ENCODE measurements around the gene TSPYL2.

The TSPYL2 gene

DNA sequence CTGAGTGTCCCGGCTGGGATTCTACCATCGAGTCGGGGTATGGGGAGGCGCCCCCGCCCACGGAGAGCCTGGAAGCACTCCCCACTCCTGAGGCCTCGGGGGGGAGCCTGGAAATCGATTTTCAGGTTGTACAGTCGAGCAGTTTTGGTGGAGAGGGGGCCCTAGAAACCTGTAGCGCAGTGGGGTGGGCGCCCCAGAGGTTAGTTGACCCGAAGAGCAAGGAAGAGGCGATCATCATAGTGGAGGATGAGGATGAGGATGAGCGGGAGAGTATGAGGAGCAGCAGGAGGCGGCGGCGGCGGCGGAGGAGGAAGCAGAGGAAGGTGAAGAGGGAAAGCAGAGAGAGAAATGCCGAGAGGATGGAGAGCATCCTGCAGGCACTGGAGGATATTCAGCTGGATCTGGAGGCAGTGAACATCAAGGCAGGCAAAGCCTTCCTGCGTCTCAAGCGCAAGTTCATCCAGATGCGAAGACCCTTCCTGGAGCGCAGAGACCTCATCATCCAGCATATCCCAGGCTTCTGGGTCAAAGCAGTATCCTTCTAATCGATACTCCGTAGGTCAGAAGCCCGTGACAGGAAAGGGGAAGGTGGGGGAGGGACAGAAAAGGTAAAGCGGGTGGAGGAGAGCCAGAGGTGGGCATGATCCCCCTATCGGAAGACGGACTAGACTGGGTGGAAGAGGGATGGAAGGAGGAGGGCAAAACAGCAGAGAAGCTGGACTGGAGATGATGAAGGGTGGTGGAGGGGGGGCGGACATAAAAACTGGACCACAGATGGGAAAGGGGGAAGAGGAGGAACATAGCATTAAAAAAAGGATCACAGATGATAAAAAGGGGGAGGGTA is 828 bp downstream of the TSPYL2 start:
- TF ChIP-seq, protein P1, sequence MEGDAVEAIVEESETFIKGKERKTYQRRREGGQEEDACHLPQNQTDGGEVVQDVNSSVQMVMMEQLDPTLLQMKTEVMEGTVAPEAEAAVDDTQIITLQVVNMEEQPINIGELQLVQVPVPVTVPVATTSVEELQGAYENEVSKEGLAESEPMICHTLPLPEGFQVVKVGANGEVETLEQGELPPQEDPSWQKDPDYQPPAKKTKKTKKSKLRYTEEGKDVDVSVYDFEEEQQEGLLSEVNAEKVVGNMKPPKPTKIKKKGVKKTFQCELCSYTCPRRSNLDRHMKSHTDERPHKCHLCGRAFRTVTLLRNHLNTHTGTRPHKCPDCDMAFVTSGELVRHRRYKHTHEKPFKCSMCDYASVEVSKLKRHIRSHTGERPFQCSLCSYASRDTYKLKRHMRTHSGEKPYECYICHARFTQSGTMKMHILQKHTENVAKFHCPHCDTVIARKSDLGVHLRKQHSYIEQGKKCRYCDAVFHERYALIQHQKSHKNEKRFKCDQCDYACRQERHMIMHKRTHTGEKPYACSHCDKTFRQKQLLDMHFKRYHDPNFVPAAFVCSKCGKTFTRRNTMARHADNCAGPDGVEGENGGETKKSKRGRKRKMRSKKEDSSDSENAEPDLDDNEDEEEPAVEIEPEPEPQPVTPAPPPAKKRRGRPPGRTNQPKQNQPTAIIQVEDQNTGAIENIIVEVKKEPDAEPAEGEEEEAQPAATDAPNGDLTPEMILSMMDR (IDR thresholded peaks at IDR 0.05): no peak

DNA sequence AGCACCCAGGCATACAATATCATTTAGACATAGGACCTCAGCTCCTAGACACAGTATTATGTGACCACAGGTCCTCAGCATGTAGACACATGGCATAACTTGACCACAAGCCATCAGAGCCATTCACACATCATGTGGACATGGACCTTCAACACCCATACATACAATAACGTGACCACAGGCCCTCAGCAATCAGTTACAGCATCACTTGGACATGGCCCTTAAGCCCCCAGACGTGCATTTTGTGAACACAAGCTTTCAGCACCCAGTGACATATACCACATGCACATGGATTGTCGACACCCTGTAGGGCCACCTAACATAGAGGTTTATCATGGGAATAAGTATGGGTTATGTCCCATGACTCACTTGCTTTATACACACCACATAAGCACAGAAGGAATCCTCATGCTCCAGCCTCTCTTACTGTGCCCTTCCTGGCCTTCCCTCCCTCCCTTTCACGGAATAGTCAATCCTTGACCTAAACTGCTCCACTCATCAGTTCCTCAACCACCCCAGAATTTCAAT is 1.9 kb downstream of the TSPYL2 start:
- TF ChIP-seq, protein P1 (IDR thresholded peaks at IDR 0.05): no peak

DNA sequence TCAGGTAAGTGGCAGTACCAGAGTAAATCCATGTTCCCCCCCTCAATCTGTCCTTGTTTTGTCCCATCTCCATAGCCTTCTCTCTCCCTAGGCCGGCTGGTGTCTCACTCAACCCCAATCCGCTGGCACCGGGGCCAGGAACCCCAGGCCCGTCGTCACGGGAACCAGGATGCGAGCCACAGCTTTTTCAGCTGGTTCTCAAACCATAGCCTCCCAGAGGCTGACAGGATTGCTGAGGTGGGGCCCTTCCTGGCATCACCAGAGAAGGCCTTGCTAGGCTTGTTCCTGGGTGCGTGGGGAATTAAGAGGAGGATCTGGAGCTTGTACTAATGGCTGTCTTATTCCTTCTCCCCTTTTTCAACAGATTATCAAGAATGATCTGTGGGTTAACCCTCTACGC is 2.7 kb downstream of the TSPYL2 start:
- TF ChIP-seq, protein P1 (IDR thresholded peaks at IDR 0.05): no peak

DNA sequence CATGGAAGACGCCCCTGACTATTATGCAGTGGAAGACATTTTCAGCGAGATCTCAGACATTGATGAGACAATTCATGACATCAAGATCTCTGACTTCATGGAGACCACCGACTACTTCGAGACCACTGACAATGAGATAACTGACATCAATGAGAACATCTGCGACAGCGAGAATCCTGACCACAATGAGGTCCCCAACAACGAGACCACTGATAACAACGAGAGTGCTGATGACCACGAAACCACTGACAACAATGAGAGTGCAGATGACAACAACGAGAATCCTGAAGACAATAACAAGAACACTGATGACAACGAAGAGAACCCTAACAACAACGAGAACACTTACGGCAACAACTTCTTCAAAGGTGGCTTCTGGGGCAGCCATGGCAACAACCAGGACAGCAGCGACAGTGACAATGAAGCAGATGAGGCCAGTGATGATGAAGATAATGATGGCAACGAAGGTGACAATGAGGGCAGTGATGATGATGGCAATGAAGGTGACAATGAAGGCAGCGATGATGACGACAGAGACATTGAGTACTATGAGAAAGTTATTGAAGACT is 3.6 kb downstream of the TSPYL2 start:
- TF ChIP-seq, protein P1 (IDR thresholded peaks at IDR 0.05): no peak

DNA sequence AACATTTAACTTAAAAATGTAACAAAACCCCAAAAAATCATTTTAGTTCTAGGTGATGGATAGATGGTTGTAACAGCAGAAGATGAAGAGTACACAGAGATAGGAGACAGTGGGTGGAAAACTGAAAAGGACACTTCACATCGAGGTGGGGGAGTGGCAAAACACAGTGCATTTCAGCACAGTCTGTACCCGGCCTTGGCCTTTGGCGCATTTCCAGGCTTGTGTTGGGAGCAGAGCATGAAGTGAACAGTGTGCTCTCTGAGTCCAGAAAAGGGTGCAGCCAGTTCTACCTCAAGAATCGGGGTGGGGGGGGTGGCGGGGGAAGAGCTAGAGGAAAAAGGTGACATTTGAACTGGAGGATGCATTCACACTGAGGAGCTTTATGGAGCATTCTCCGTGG is 4.3 kb downstream of the TSPYL2 start:
- TF ChIP-seq, protein P1 (IDR thresholded peaks at IDR 0.05): no peak

DNA sequence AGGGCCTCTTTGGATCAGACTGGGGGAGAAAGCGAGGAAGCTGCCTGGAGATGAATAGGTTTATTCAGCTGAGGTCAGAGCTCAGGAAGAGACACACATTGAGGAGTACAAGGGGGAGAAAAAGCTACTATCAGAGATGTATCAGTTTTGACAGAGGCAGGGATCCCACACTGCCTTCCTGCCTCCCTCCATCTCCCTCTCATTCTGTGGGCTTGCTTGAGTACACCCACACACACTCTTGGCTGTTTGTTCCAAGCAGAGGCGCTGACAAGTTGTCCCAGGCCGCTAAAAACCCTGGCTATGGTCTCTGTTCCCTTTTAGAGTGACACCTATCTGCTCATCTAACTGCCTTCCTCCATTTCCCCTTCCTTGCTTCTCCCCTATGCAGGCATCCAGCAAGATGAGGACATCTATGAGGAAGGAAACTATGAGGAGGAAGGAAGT is 5.2 kb downstream of the TSPYL2 start:
- TF ChIP-seq, protein P1 (IDR thresholded peaks at IDR 0.05): no peak

DNA sequence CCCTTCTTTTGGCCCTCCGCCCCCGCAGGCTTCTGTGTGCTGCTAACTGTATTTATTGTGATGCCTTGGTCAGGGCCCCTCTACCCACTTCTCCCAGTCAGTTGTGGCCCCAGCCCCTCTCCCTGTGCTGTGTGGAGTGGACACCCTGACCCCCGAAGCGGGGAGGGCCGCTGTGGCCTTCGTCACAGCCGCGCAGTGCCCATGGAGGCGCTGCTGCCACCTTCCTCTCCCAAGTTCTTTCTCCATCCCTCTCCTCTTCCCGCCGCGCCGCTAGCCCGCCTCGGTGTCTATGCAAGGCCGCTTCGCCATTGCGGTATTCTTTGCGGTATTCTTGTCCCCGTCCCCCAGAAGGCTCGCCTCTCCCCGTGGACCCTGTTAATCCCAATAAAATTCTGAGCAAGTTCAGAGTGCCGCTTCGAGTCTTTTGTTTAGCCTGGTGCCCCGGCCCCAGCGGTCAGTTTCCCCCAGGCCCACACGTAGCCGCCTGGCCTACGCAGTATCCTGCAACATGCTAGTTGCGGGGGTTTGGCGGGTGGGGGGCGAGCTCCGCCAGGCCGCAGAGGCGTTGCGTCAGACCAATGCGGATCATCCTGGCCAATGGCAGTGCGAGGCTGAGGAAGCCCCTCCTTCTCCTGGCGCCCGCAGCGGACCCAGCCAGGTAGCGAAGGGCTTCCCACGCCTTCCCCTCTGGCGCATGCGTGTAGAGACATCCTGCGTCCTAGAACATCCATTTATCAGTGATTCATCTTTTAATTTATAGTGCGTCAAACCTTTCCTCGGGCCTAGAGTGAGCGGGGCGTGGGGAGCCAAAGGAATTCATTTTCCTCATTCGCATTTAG is 6.2 kb downstream of the TSPYL2 start:
- TF ChIP-seq, protein P1 (IDR thresholded peaks at IDR 0.05): no peak

Measured in LNCAP (cell line).